ENCODE data around the gene GNB1L.

DNA sequence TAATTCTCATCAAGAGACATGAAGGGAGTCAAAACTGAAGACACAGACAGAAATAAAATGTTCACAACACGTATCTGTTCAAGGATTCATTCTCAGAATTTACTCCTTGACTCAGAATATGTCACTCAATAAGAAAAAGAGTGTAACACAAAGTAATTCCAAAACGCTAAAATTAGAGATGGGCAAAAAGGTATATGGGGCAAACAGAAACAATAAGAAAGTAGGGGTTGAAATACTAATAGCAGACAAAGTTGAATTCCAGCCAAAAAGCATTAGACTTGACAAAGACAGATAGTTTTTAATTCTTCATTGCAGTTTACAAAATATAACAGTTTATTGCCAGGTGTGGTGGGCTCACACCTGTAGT lies 26.7 kb downstream of the GNB1L start:
- TF ChIP-seq POLR2A (IDR thresholded peaks at IDR 0.05; ENCODE audit: insufficient read depth in 1 of 2, low read depth in 2 of 2, low read length in 2 of 2): no peak
- TF ChIP-seq, protein P1, sequence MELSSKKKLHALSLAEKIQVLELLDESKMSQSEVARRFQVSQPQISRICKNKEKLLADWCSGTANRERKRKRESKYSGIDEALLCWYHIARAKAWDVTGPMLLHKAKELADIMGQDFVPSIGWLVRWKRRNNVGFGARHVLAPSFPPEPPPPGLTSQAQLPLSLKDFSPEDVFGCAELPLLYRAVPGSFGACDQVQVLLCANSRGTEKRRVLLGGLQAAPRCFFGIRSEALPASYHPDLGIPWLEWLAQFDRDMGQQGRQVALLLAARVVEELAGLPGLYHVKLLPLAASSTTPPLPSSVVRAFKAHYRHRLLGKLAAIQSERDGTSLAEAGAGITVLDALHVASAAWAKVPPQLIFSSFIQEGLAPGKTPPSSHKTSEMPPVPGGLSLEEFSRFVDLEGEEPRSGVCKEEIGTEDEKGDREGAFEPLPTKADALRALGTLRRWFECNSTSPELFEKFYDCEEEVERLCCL (CRISPR knock-in tag; IDR thresholded peaks at IDR 0.05; ENCODE audit: borderline replicate concordance): no peak
- TF ChIP-seq ZEB1 (IDR thresholded peaks at IDR 0.05; ENCODE audit: insufficient replicate concordance, low read depth): no peak
- no peak for TF ChIP-seq HES4 (CRISPR knock-in tag; IDR thresholded peaks at IDR 0.05; ENCODE audit: borderline replicate concordance)
- TF ChIP-seq ZNF557 (CRISPR knock-in tag; IDR thresholded peaks at IDR 0.05): no peak
- no peak for TF ChIP-seq ZNF558 (CRISPR knock-in tag; IDR thresholded peaks at IDR 0.05; ENCODE audit: borderline replicate concordance)
- TF ChIP-seq SMC3 (IDR thresholded peaks at IDR 0.05; ENCODE audit: low read length): no peak
- no peak for TF ChIP-seq MEIS2 (CRISPR knock-in tag; IDR thresholded peaks at IDR 0.05)
- TF ChIP-seq, protein P2, sequence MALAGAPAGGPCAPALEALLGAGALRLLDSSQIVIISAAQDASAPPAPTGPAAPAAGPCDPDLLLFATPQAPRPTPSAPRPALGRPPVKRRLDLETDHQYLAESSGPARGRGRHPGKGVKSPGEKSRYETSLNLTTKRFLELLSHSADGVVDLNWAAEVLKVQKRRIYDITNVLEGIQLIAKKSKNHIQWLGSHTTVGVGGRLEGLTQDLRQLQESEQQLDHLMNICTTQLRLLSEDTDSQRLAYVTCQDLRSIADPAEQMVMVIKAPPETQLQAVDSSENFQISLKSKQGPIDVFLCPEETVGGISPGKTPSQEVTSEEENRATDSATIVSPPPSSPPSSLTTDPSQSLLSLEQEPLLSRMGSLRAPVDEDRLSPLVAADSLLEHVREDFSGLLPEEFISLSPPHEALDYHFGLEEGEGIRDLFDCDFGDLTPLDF (CRISPR knock-in tag; IDR thresholded peaks at IDR 0.05): no peak
- no peak for TF ChIP-seq MYPOP (CRISPR knock-in tag; IDR thresholded peaks at IDR 0.05)

All from HepG2 (cell line).